HCT116 (cell line): ENCODE results near the gene CORO7. TPM values are rescaled to one million over a fixed set of nuclear protein-coding genes. Genes with fewer than 3 reads are reported as not detected.

Experiments used
- ATAC-seq: fragments of 200-7000 bp; cut with Tn5 transposase; 2 replicates; pipeline ENCODE4 v1.9.1; 2020; ENCODE audit warnings: mild to moderate bottlenecking, moderate library complexity
- BruUV-seq: library from RNA; stranded (reverse); fragments of 400-500 nt; replicated peaks from 2 replicates; lab custom pipeline; 2021; lab: Mats Ljungman, UMichigan
- CTCF ChIA-PET: fragments of 300-600 bp; sonication (Branson Sonifier 250); formaldehyde crosslinking; loops from one replicate; lab custom pipeline; 2021; ENCODE audit warnings: antibody characterized with exemption; lab: Charles Lee
- POLR2A ChIA-PET: fragments of 300-600, 350-600 bp; sonication (Branson Sonifier 250); formaldehyde crosslinking; loops from one replicate; lab custom pipeline; 2021; ENCODE audit warnings: antibody characterized with exemption; lab: Charles Lee
- RAD21 ChIA-PET, 2 experiments: fragments of 300-600 bp; sonication (Branson Sonifier 250); formaldehyde crosslinking; loops; one replicate each; lab custom pipeline; 2023; ENCODE audit warnings: low total read pairs in 2 of 2; ENCODE audit not compliant: uncharacterized antibody in 2 of 2, unreplicated experiment in 2 of 2, low non-redundant PET in 1 of 2; lab: Charles Lee
- DNase-seq: peaks from one replicate; pipeline ENCODE4 v3.0.0-alpha.2; 2010; ENCODE audit warnings: low read depth, low spot score
- H2AFZ ChIP-seq: fragments of 200-600 bp; shearing (Covaris generic), sonication (generic); 2 replicates; pipeline ENCODE4 v1.6.1; 2017; ENCODE audit warnings: low read depth, mixed run types, mixed read lengths, antibody characterized with exemption, low read length; ENCODE audit not compliant: poor library complexity, severe bottlenecking
- H3K27ac ChIP-seq: 2 replicates; pipeline ENCODE4 v1.5.1; 2012; ENCODE audit warnings: low read depth, low read length
- H3K27me3 ChIP-seq: fragments of 200-600 bp; sonication (generic); 2 replicates; pipeline ENCODE4 v1.6.1; 2016; ENCODE audit warnings: mixed run types, low read length, mixed read lengths; ENCODE audit not compliant: insufficient read depth
- H3K36me3 ChIP-seq, 2 experiments: fragments of 200-500 bp in 1 of 2; fragments of 200-600 bp in 1 of 2; sonication (Bioruptor generic) in 1 of 2; sonication (generic) in 1 of 2; 2 replicates each; pipeline versions ENCODE4 v1.5.1 to v1.6.1; 2014 to 2016; ENCODE audit warnings: low read length in 2 of 2, inconsistent platforms in 1 of 2, mixed read lengths in 1 of 2, mixed run types in 1 of 2; ENCODE audit not compliant: insufficient read depth in 2 of 2, control insufficient read depth in 1 of 2
- H3K4me1 ChIP-seq, 2 experiments: fragments of 200-600 bp in 1 of 2; sonication (generic) in 1 of 2; 2 replicates each; pipeline versions ENCODE4 v1.5.1 to v1.6.1; 2012 to 2017; ENCODE audit warnings: low read length in 2 of 2, inconsistent platforms in 1 of 2, mild to moderate bottlenecking in 1 of 2, mixed read lengths in 1 of 2, mixed run types in 1 of 2, moderate library complexity in 1 of 2; ENCODE audit not compliant: insufficient read depth in 2 of 2, control insufficient read depth in 1 of 2
- H3K4me2 ChIP-seq: fragments of 200-600 bp; sonication (generic); 2 replicates; pipeline ENCODE4 v1.6.1; 2017; ENCODE audit warnings: mixed run types, low read length, mixed read lengths
- H3K4me3 ChIP-seq, 2 experiments: fragments of 200-600 bp in 1 of 2; sonication (generic) in 1 of 2; replicated peaks in 1 of 2; 2 replicates each; pipeline ENCODE4 v1.5.1; 2011 to 2016; ENCODE audit warnings: low read length in 2 of 2, control low read depth in 1 of 2, low read depth in 1 of 2, mild to moderate bottlenecking in 1 of 2, mixed read lengths in 1 of 2, mixed run types in 1 of 2
- H3K79me2 ChIP-seq: fragments of 200-600 bp; sonication (generic); 2 replicates; pipeline ENCODE4 v1.6.1; 2017; ENCODE audit warnings: mild to moderate bottlenecking, mixed run types, low read length, moderate library complexity, mixed read lengths; ENCODE audit not compliant: insufficient read depth
- H3K9ac ChIP-seq: fragments of 200-600 bp; sonication (generic); 2 replicates; pipeline ENCODE4 v1.6.1; 2016; ENCODE audit warnings: low read length, mixed read lengths
- H3K9me2 ChIP-seq: fragments of 200-600 bp; sonication (generic), shearing (Covaris generic); 2 replicates; pipeline ENCODE4 v1.6.1; 2017; ENCODE audit warnings: mixed run types, mild to moderate bottlenecking, moderate library complexity; ENCODE audit not compliant: insufficient read depth
- H3K9me3 ChIP-seq, 2 experiments: fragments of 200-500 bp in 1 of 2; fragments of 200-600 bp in 1 of 2; sonication (Bioruptor generic) in 1 of 2; sonication (generic) in 1 of 2; 2 replicates each; pipeline ENCODE4 v1.6.1; 2014 to 2017; ENCODE audit warnings: low read length in 2 of 2, mixed read lengths in 2 of 2, inconsistent platforms in 1 of 2, low read depth in 1 of 2, mild to moderate bottlenecking in 1 of 2, mixed run types in 1 of 2, moderate library complexity in 1 of 2; ENCODE audit not compliant: control insufficient read depth in 1 of 2, insufficient read depth in 1 of 2
- H4K20me1 ChIP-seq: fragments of 200-600 bp; sonication (generic), shearing (Covaris generic); 2 replicates; pipeline ENCODE4 v1.6.1; 2017; ENCODE audit warnings: mixed run types, mild to moderate bottlenecking, moderate library complexity; ENCODE audit not compliant: insufficient read depth
- ATF3 ChIP-seq: IDR thresholded peaks from 2 replicates; pipeline ENCODE4 v1.6.1; 2012
- CBX3 ChIP-seq: IDR thresholded peaks from 2 replicates; pipeline ENCODE4 v1.6.1; 2012; ENCODE audit warnings: low read depth
- CTCF ChIP-seq, 3 experiments: fragments of 200-600 bp in 1 of 3; sonication (generic) in 1 of 3; IDR thresholded peaks in 2 of 3; conservative IDR thresholded peaks in 1 of 3; 2 replicates each; pipeline ENCODE4 v1.5.1; 2012 to 2017; ENCODE audit warnings: low read depth in 2 of 3, low read length in 2 of 3, antibody characterized with exemption in 1 of 3, borderline replicate concordance in 1 of 3, control low read depth in 1 of 3, mild to moderate bottlenecking in 1 of 3, mixed read lengths in 1 of 3, mixed run types in 1 of 3, moderate library complexity in 1 of 3; ENCODE audit not compliant: insufficient read depth in 1 of 3
- EGR1 ChIP-seq: IDR thresholded peaks from 2 replicates; pipeline ENCODE4 v1.6.1; 2012; ENCODE audit warnings: low read depth
- ELF1 ChIP-seq: IDR thresholded peaks from 2 replicates; pipeline ENCODE4 v1.6.1; 2012; ENCODE audit warnings: low read depth, borderline replicate concordance
- EZH2phosphoT487 ChIP-seq: fragments of 200-600 bp; IDR thresholded peaks from 2 replicates; pipeline ENCODE4 v1.6.1; 2018; ENCODE audit warnings: antibody characterized with exemption, borderline replicate concordance
- FOSL1 ChIP-seq: IDR thresholded peaks from 2 replicates; pipeline ENCODE4 v1.6.1; 2012; ENCODE audit warnings: low read depth
- POLR2A ChIP-seq: IDR thresholded peaks from 2 replicates; pipeline ENCODE4 v1.7.0; 2011; ENCODE audit warnings: borderline replicate concordance; ENCODE audit not compliant: insufficient read depth, insufficient read length; ENCODE audit errors: extremely low read depth
- POLR2AphosphoS5 ChIP-seq: IDR thresholded peaks from 2 replicates; pipeline ENCODE4 v1.6.1; 2011; ENCODE audit warnings: mild to moderate bottlenecking, low read depth, low read length, moderate library complexity
- RAD21 ChIP-seq: IDR thresholded peaks from 2 replicates; pipeline ENCODE4 v1.6.1; 2012; ENCODE audit warnings: low read depth, mild to moderate bottlenecking
- SP1 ChIP-seq: IDR thresholded peaks from 2 replicates; pipeline ENCODE4 v1.6.1; 2012; ENCODE audit warnings: low read depth
- TCF7L2 ChIP-seq: IDR thresholded peaks from 2 replicates; pipeline ENCODE4 v1.7.0; 2011; ENCODE audit warnings: borderline replicate concordance, inconsistent platforms; ENCODE audit not compliant: insufficient read depth, insufficient read length; ENCODE audit errors: extremely low read depth
- YY1 ChIP-seq: IDR thresholded peaks from 2 replicates; pipeline ENCODE4 v1.6.1; 2011; ENCODE audit warnings: low read length, low read depth, moderate library complexity, mild to moderate bottlenecking; ENCODE audit not compliant: insufficient replicate concordance; ENCODE audit errors: extremely low read depth
- ZFX ChIP-seq: fragments of 450-650 bp; IDR thresholded peaks from 2 replicates; pipeline ENCODE4 v1.6.1; 2017
- ZNF274 ChIP-seq: fragments of 200-500 bp; sonication (Bioruptor generic); IDR thresholded peaks from 2 replicates; pipeline ENCODE4 v1.6.1; 2014; ENCODE audit warnings: mild to moderate bottlenecking, low read depth, low read length, inconsistent platforms
- intact Hi-C: fragments of 100-400 bp; cut with micrococcal nuclease; formaldehyde crosslinking; loops from 2 replicates; pipeline ENCODE4 v1.10.0; 2022
- total RNA-seq: library from RNA; stranded (reverse); gene quantifications from one replicate; pipeline ENCODE4 v1.2.1, GENCODE V29; 2021; ENCODE audit not compliant: unreplicated experiment

The CORO7 gene
- total RNA-seq, 1 experiment from 2014 or later: 21.3 TPM

DNA sequence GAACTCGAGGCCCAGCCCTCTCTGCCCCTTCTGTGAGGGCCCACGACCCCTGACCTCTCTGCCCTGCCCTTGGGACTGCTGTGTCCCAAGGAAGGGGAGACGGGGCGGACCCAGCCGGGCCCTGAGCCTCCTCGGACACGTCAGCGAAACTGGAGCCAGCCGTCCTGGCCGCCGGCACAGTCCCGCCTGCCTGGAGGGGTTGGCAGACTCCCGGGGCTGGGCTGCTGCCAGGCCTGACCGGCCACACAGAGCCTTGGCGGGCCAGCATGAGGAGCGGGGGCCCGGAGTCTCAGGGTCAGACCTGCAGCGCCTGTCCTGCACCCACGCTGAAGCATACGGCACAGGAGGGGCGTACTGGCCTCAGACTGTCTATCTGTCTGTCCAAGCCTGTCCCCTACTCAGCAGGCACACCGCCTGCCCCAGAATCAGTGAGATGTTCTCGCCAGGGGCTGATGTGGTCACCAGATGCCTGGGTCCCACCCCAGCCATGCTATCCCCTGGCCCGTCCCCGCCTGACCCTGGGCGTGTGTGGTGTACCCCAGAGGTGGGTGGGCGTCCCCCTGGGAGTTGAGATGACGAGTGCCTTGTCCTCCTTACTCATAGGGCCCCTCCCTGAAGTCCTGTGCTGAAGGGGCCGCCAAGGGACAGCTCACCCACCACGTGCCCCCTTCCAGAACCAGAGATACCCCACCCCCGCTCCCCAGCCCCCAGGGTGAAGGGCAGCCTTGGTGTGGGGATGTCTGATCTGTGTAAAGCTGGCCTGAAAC is 40.1 kb downstream of the CORO7 start:
- CTCF ChIA-PET: interaction anchor here (3.3 kb wide), 1 partner anchor 27 kb away, joined by 23 read pairs; no protein-coding TSS in a partner anchor
- Histone ChIP-seq H3K36me3 (no peaks in the 10 kb centered on the region), H3K9me3 (no peaks in the 10 kb centered on the region), H3K79me2 (peaks cover 17% of the 10 kb centered on the region; the same call in 1 of the 2 replicates), H4K20me1 (no peaks in the 10 kb centered on the region), H3K4me1 (peaks cover 35 to 63% of the 10 kb centered on the region in 2 experiments), H3K4me3 (no peak overlapping the region), H3K4me2 (no peak overlapping the region), H3K9me2 (no peaks in the 10 kb centered on the region), H2AFZ (no peak overlapping the region), H3K27me3 (no peaks in the 10 kb centered on the region), H3K9ac (no peak overlapping the region), H3K27ac (no peak overlapping the region)
- ATAC-seq (no peak), DNase-seq (no peak)
- TF ChIP-seq POLR2AphosphoS5 (no peak), CTCF (IDR thresholded peaks at IDR 0.05 in 2 of 3, conservative IDR thresholded peaks at IDR 0.05 in 1 of 3; ENCODE audit: borderline replicate concordance in 1 of 3, insufficient read depth in 1 of 3, low read depth in 2 of 3, low read length in 2 of 3) (no peak), SP1 (no peak)
- BruUV-seq: no TSS peak
- POLR2A ChIA-PET: no interaction called here
- RAD21 ChIA-PET: no interaction called here
- intact Hi-C loops: no loop called here

DNA sequence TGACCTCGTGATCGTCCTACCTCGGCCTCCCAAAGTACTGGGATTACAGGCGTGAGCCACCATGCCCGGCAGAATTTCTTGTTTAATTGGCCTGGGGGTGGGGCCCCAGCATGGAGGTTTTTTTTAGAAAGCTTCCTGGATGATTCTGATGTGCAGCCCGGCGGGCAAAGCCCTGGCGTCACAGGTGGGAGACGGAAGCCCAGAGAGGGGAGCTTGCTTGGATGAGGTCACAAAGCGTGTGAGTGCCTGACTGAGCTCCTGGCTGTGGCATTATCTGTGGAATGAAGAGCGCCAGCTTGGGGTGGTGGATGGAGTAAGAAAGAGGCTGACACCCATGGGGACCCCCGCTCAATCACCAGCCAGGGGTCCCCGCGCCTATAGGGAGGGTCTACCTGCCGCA is 40.7 kb downstream of the CORO7 start:
- intact Hi-C loops: no loop called here
- H3K36me3 ChIP-seq: no peaks in the 10 kb centered on the region
- H3K4me3 ChIP-seq: no peak overlapping the region
- H3K9ac ChIP-seq: no peak overlapping the region
- peaks cover 17% of the 10 kb centered on the region; the same call in 1 of the 2 replicates for H3K79me2 ChIP-seq
- DNase-seq (no peak), ATAC-seq (no peak)
- BruUV-seq: no TSS peak
- ChIA-PET POLR2A (interaction anchor here (1.1 kb wide), 1 partner anchor 19 kb away, joined by 3 read pairs; no protein-coding TSS in a partner anchor), CTCF (interaction anchor here (3.3 kb wide), 1 partner anchor 27 kb away, joined by 23 read pairs; no protein-coding TSS in a partner anchor), RAD21 (no interaction called here)
- H3K9me2 ChIP-seq: no peaks in the 10 kb centered on the region
- peaks cover 37 to 69% of the 10 kb centered on the region in 2 experiments for H3K4me1 ChIP-seq
- H3K27me3 ChIP-seq: no peaks in the 10 kb centered on the region
- H3K27ac ChIP-seq: no peak overlapping the region
- H3K9me3 ChIP-seq: no peaks in the 10 kb centered on the region
- H3K4me2 ChIP-seq: no peak overlapping the region
- H4K20me1 ChIP-seq: no peaks in the 10 kb centered on the region
- H2AFZ ChIP-seq: no peak overlapping the region
- TF ChIP-seq ELF1 (no peak), EZH2phosphoT487 (no peak), POLR2A (no peak), CTCF (IDR thresholded peaks at IDR 0.05 in 2 of 3, conservative IDR thresholded peaks at IDR 0.05 in 1 of 3; ENCODE audit: borderline replicate concordance in 1 of 3, insufficient read depth in 1 of 3, low read depth in 2 of 3, low read length in 2 of 3) (no peak), RAD21 (no peak), YY1 (no peak), ZFX (no peak), ZNF274 (no peak), EGR1 (no peak), TCF7L2 (no peak), FOSL1 (no peak), CBX3 (no peak), ATF3 (no peak)
